Peyer's patch (tissue), 4 donors: ENCODE measurements around the gene COG5. TPM values are rescaled to one million over a fixed set of nuclear protein-coding genes. Genes with fewer than 3 reads are reported as not detected.

Experiments
- DNase-seq, 3 donors: peaks; one replicate each; pipeline ENCODE4 v3.0.0-alpha.2; 2017 to 2019
- H3K27ac ChIP-seq, 4 donors: fragments of 200-600 bp; sonication (generic); one replicate each; pipeline ENCODE4 v1.5.1; 2016 to 2019
- H3K27me3 ChIP-seq, 2 donors: fragments of 200-600 bp; sonication (generic); one replicate each; pipeline ENCODE4 v1.5.1; 2019
- H3K36me3 ChIP-seq, 3 donors: fragments of 200-600 bp; sonication (generic); one replicate each; pipeline ENCODE4 v1.5.1; 2016 to 2019
- H3K4me1 ChIP-seq, 4 donors: fragments of 200-600 bp; sonication (generic); one replicate each; pipeline ENCODE4 v1.5.1; 2016 to 2019
- H3K4me3 ChIP-seq, 4 donors: fragments of 200-600 bp; sonication (generic); 1 replicate in 3 of 4; 2 replicates in 1 of 4; pipeline ENCODE4 v1.5.1; 2016 to 2019; ENCODE audit warnings: mild to moderate bottlenecking in 1 of 4
- H3K9me3 ChIP-seq, 4 donors: fragments of 200-600 bp; sonication (generic); one replicate each; pipeline ENCODE4 v1.5.1; 2016 to 2019; ENCODE audit warnings: mild to moderate bottlenecking in 1 of 4
- POLR2A ChIP-seq, 2 donors: fragments of 450-650 bp; IDR thresholded peaks; one replicate each; pipeline ENCODE4 v1.5.1; 2017; ENCODE audit warnings: antibody characterized with exemption in 2 of 2, mild to moderate bottlenecking in 2 of 2, moderate library complexity in 2 of 2
- total RNA-seq, 4 donors: library from RNA; depleted of rRNA; stranded (reverse); fragments of >200 nt; gene quantifications; one replicate each; pipeline ENCODE4 v1.1.0, GENCODE V29; 2016
- TF ChIP-seq, protein P1 (sequence below), 6 experiments: fragments of 450-650 bp in 4 of 6; fragments of 200-600 bp in 2 of 6; sonication (generic) in 1 of 6; IDR thresholded peaks; one replicate each; pipeline ENCODE4 v1.5.1; 2017 to 2019; ENCODE audit warnings: antibody characterized with exemption in 6 of 6, mild to moderate bottlenecking in 3 of 6, moderate library complexity in 1 of 6

Gene COG5
- total RNA-seq, 4 donors from 2014 or later: 31.1 to 175 (median 68.0) TPM

DNA sequence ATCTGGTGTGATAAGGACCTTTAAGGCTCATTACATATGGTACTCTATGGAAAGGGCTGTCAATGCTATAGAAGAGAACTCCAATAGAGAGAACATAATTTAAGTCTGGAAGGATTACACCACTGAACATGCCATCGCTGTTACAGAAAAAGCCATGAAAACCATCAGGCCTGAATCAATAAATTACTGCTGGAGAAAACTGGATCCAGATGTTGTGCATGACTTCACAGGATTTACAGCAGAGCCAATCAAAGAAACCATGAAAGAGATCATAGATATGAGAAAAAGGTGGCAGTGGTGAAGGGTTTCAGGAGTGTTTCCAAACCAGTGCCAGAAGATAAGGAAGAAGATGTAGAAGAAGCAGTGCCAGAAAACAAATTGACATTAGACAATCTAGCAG lies 112.8 kb downstream of the COG5 start:
- TF ChIP-seq, protein P1, sequence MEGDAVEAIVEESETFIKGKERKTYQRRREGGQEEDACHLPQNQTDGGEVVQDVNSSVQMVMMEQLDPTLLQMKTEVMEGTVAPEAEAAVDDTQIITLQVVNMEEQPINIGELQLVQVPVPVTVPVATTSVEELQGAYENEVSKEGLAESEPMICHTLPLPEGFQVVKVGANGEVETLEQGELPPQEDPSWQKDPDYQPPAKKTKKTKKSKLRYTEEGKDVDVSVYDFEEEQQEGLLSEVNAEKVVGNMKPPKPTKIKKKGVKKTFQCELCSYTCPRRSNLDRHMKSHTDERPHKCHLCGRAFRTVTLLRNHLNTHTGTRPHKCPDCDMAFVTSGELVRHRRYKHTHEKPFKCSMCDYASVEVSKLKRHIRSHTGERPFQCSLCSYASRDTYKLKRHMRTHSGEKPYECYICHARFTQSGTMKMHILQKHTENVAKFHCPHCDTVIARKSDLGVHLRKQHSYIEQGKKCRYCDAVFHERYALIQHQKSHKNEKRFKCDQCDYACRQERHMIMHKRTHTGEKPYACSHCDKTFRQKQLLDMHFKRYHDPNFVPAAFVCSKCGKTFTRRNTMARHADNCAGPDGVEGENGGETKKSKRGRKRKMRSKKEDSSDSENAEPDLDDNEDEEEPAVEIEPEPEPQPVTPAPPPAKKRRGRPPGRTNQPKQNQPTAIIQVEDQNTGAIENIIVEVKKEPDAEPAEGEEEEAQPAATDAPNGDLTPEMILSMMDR (IDR thresholded peaks at IDR 0.05): no peak
- no peak for TF ChIP-seq POLR2A (IDR thresholded peaks at IDR 0.05)
- Histone ChIP-seq H3K27ac (no peak overlapping the region), H3K36me3 (no peaks in the 10 kb centered on the region), H3K27me3 (no peaks in the 10 kb centered on the region), H3K9me3 (no peaks in the 10 kb centered on the region), H3K4me1 (no peaks in the 10 kb centered on the region), H3K4me3 (no peak overlapping the region)
- no peak for DNase-seq

DNA sequence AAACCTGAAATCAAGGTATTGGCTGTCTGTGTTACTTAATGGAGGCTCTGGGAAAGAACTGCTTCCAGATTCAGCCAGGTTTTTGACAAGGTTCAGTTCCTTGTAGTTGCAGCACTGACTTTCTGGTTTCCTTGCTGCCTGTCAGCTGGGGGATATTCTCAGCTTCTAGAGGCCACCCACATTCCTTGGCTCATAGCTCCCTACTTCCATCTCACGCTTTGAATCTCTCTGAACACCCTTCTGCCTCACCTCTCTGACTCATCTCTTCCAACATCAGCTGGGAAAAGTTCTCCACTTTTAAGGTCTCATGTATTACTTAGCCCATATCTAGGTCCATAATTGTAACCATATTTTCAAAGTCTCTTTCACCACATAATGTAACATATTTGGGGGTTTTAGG lies 116.7 kb downstream of the COG5 start:
- H3K4me3 ChIP-seq: no peak overlapping the region
- H3K9me3 ChIP-seq: no peaks in the 10 kb centered on the region
- no peak overlapping the region for H3K27ac ChIP-seq
- H3K4me1 ChIP-seq: no peaks in the 10 kb centered on the region
- H3K36me3 ChIP-seq: no peaks in the 10 kb centered on the region
- DNase-seq: no peak
- TF ChIP-seq, protein P1 (IDR thresholded peaks at IDR 0.05): no peak
- TF ChIP-seq POLR2A (IDR thresholded peaks at IDR 0.05): no peak
- H3K27me3 ChIP-seq: no peaks in the 10 kb centered on the region

DNA sequence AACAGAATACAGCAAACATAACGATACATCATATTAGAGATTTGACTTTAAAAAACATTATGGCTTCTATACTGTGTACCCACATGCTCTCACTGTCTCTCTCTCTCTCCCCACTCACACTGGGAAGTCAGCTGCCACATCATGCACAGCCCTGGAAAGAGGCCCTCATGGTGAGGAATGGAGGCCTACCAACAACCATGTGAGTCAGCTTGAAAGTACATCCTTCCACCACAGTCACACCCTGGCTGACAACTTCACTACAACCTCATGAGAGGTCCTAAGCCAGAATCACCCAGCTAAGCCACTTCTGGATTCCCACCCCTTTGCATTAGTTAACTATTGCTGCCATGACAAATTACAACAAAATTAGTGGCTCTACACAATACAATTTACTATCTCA lies 117.2 kb downstream of the COG5 start:
- no peak overlapping the region for H3K27ac ChIP-seq
- H3K36me3 ChIP-seq: no peaks in the 10 kb centered on the region
- TF ChIP-seq, protein P1 (IDR thresholded peaks at IDR 0.05): no peak
- TF ChIP-seq POLR2A (IDR thresholded peaks at IDR 0.05): no peak
- H3K27me3 ChIP-seq: no peaks in the 10 kb centered on the region
- H3K9me3 ChIP-seq: no peaks in the 10 kb centered on the region
- no peaks in the 10 kb centered on the region for H3K4me1 ChIP-seq
- H3K4me3 ChIP-seq: no peak overlapping the region
- no peak for DNase-seq

DNA sequence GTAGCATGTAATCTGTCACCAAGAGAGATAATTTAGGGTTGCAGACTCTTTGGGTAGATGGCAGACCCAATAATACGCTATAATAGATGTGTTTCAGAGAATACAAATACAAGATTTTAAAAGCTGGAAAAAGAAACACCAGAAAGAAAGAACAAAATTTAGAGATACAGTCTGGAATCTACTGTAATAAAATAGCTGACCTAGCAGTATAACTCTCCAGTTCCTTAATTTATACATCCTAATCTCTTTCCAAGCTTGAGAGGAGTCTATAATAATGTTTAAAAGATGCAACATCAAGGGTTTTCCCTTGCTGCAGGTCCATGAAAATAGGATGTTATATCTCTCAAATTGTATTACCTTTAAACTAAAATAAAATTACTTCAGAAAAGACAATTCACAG lies 121.0 kb downstream of the COG5 start:
- no peak for DNase-seq
- Histone ChIP-seq H3K9me3 (no peaks in the 10 kb centered on the region), H3K27me3 (no peaks in the 10 kb centered on the region), H3K4me3 (no peak overlapping the region), H3K4me1 (no peaks in the 10 kb centered on the region), H3K27ac (no peak overlapping the region), H3K36me3 (no peaks in the 10 kb centered on the region)
- TF ChIP-seq POLR2A (IDR thresholded peaks at IDR 0.05): no peak
- TF ChIP-seq, protein P1 (IDR thresholded peaks at IDR 0.05): no peak

DNA sequence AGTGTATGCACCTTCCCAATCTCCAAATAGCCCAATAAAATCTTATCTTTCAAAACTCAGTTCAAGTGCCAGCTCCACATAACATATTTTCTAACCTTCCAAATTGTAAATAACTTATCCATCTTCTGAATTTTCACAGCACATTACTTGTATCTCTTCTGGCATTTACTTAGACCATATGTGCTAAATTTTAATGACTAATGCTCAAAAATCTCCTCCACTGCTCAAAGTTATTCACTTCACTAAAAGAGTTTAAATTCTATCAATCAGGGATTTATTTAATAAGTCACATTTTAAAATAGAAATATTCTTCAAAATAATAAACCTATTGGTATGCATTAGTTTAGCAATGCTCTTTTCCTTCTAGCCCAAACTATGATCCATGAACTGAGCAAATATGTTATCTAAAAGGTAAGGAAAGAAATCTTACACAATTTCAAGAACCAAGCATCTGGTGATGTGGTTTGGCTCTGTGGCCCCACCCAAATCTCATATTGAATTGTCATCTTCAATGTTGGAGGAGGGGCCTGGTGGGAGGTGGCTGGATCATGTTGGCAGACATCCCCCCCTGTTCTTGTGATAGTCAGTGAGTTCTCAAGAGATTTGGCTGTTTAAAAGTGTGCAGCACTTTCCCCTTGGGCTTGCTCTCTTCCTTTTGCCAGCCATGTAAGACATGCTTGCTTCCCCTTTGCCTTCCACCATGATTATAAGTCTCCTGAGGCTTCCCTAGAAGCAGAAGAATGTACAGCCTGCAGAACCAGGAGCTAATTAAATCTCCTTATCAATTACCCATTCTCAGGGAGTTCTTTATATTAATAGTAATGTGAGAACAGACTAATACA lies 121.9 kb downstream of the COG5 start:
- Histone ChIP-seq H3K4me3 (no peak overlapping the region), H3K4me1 (no peaks in the 10 kb centered on the region), H3K9me3 (no peaks in the 10 kb centered on the region), H3K36me3 (no peaks in the 10 kb centered on the region), H3K27ac (no peak overlapping the region), H3K27me3 (no peaks in the 10 kb centered on the region)
- TF ChIP-seq, protein P1 (IDR thresholded peaks at IDR 0.05): no peak
- TF ChIP-seq POLR2A (IDR thresholded peaks at IDR 0.05): no peak
- no peak for DNase-seq
